GM23248 (cell line): ENCODE results near the gene ST7. TPM values are rescaled to one million over a fixed set of nuclear protein-coding genes. Genes with fewer than 3 reads are reported as not detected.

Source experiments
- DNase-seq: peaks from one replicate; pipeline ENCODE4 v3.0.0-alpha.2; 2015
- H2AFZ ChIP-seq: fragments of 200-600 bp; sonication (generic); 2 replicates; pipeline ENCODE4 v1.6.1; 2016; ENCODE audit warnings: antibody characterized with exemption
- H3F3A ChIP-seq: fragments of 200-600 bp; sonication (generic); 2 replicates; pipeline ENCODE4 v1.6.1; 2016; ENCODE audit warnings: mild to moderate bottlenecking, antibody characterized with exemption, mixed run types; ENCODE audit not compliant: insufficient read depth
- H3K27ac ChIP-seq: fragments of 200-600 bp; sonication (generic); 2 replicates; pipeline ENCODE4 v1.5.1; 2016; ENCODE audit warnings: mild to moderate bottlenecking
- H3K27me3 ChIP-seq: fragments of 200-600 bp; sonication (generic); replicated peaks from 2 replicates; pipeline ENCODE4 v1.6.1; 2016; ENCODE audit warnings: mild to moderate bottlenecking; ENCODE audit not compliant: insufficient read depth
- H3K36me3 ChIP-seq: fragments of 200-600 bp; sonication (generic); 2 replicates; pipeline ENCODE4 v1.6.1; 2016; ENCODE audit warnings: low read depth, mild to moderate bottlenecking
- H3K4me1 ChIP-seq: fragments of 200-600 bp; sonication (generic); 2 replicates; pipeline ENCODE4 v1.6.1; 2016; ENCODE audit warnings: mild to moderate bottlenecking; ENCODE audit not compliant: insufficient read depth
- H3K4me2 ChIP-seq: fragments of 200-600 bp; sonication (generic); one replicate; pipeline ENCODE4 v1.6.1; 2016; ENCODE audit warnings: mild to moderate bottlenecking; ENCODE audit not compliant: unreplicated experiment
- H3K4me3 ChIP-seq: fragments of 200-600 bp; sonication (generic); 2 replicates; pipeline ENCODE4 v1.5.1; 2016; ENCODE audit warnings: mild to moderate bottlenecking
- H3K79me2 ChIP-seq: fragments of 200-600 bp; sonication (generic); 2 replicates; pipeline ENCODE4 v1.6.1; 2016; ENCODE audit warnings: mild to moderate bottlenecking; ENCODE audit not compliant: insufficient read depth
- H3K9ac ChIP-seq: fragments of 200-600 bp; sonication (generic); 2 replicates; pipeline ENCODE4 v1.6.1; 2016; ENCODE audit warnings: mild to moderate bottlenecking
- H3K9me2 ChIP-seq: fragments of 200-600 bp; sonication (generic); 2 replicates; pipeline ENCODE4 v1.6.1; 2016; ENCODE audit warnings: mixed run types, mild to moderate bottlenecking, moderate library complexity; ENCODE audit not compliant: insufficient read depth
- H3K9me3 ChIP-seq: fragments of 200-600 bp; sonication (generic); one replicate; pipeline ENCODE4 v1.6.1; 2017; ENCODE audit warnings: low read depth
- H4K20me1 ChIP-seq: fragments of 200-600 bp; sonication (generic); 2 replicates; pipeline ENCODE4 v1.6.0; 2016; ENCODE audit not compliant: insufficient read depth
- EZH2 ChIP-seq: fragments of 200-600 bp; sonication (generic); IDR thresholded peaks from 2 replicates; pipeline ENCODE4 v1.6.1; 2018; ENCODE audit warnings: antibody characterized with exemption, mild to moderate bottlenecking; ENCODE audit not compliant: insufficient read depth, poor library complexity, severe bottlenecking
- EZH2phosphoT487 ChIP-seq: fragments of 200-600 bp; sonication (generic); IDR thresholded peaks from 2 replicates; pipeline ENCODE4 v1.6.1; 2018; ENCODE audit warnings: antibody characterized with exemption, moderate library complexity, mild to moderate bottlenecking, low read depth; ENCODE audit not compliant: insufficient read depth
- WGBS, 2 experiments: methylation state at CpG; one replicate each; pipeline ENCODE4 v1.1.6; 2015 to 2017; ENCODE audit warnings: low lambda C conversion rate in 2 of 2, low coverage in 1 of 2; ENCODE audit errors: missing lambda C conversion rate in 2 of 2; 5-methylcytosine and 5-hydroxymethylcytosine counted together
- in situ Hi-C: fragments of 300-500 bp; cut with MboI; formaldehyde crosslinking; loops from 2 replicates; pipeline ENCODE4 v1.15.0; 2020
- polyA plus RNA-seq: library from polyadenylated mRNA; unstranded; fragments of >200 nt; fragmentation: Nextera tagmentation; extraction: Ambion mirVana; gene quantifications from 2 replicates; pipeline ENCODE4 v1.2.1, GENCODE V29; 2016
- total RNA-seq: library from RNA; depleted of rRNA; stranded (reverse); fragments of >200 nt; shearing (Covaris generic); gene quantifications from 2 replicates; pipeline ENCODE4 v1.2.3, GENCODE V29; 2014

ST7 gene
- total and polyA plus RNA-seq, 2 experiments from 2014 or later, result 17.8 to 21.9 TPM

GRCh38 chr7:117163101-117163500 is 209.8 kb downstream of the ST7 start:
- no peaks in the 10 kb centered on the region for H3K79me2 ChIP-seq
- peaks cover 38% of the 10 kb centered on the region for H3K4me1 ChIP-seq
- H3K9me3 ChIP-seq, result no peaks in the 10 kb centered on the region
- peaks cover 29% of the 10 kb centered on the region for H3F3A ChIP-seq
- H3K4me3 ChIP-seq, result no peak overlapping the region
- no peaks in the 10 kb centered on the region for H3K36me3 ChIP-seq
- TF ChIP-seq EZH2 (no peak), EZH2phosphoT487 (no peak)
- WGBS, 2 experiments, result 69 to 79% methylated on average over 2 of the region's 2 CpGs
- no peak overlapping the region for H3K27ac ChIP-seq
- in situ Hi-C loops, result no loop called here
- no peaks in the 10 kb centered on the region for H3K9me2 ChIP-seq
- H3K27me3 ChIP-seq, result no peaks in the 10 kb centered on the region
- no peak for DNase-seq
- no peaks in the 10 kb centered on the region for H4K20me1 ChIP-seq
- no peak overlapping the region for H3K4me2 ChIP-seq
- H3K9ac ChIP-seq, result no peak overlapping the region
- H2AFZ ChIP-seq, result no peak overlapping the region

GRCh38 chr7:117164620-117165019 is 211.3 kb downstream of the ST7 start:
- Histone ChIP-seq H3K4me1 (peaks cover 23% of the 10 kb centered on the region), H3K4me3 (peak overlapping the region; percentile 13), H3K9me2 (no peaks in the 10 kb centered on the region), H3K9ac (peak overlapping the region; percentile 20; the same call in 1 of the 2 replicates), H3K79me2 (no peaks in the 10 kb centered on the region), H2AFZ (no peak overlapping the region), H3K9me3 (no peaks in the 10 kb centered on the region), H4K20me1 (no peaks in the 10 kb centered on the region), H3K4me2 (peak overlapping the region; percentile 38), H3K27ac (peak overlapping the region; percentile 73), H3F3A (peaks cover 15% of the 10 kb centered on the region), H3K36me3 (no peaks in the 10 kb centered on the region), H3K27me3 (no peaks in the 10 kb centered on the region)
- DNase-seq, result peak; percentile 91
- in situ Hi-C loops, result no loop called here
- 0% methylated on average over 2 of the region's 2 CpGs for WGBS, 2 experiments
- TF ChIP-seq EZH2phosphoT487 (no peak), EZH2 (no peak)

GRCh38 chr7:117165656-117166055 is 212.4 kb downstream of the ST7 start:
- Histone ChIP-seq H3K4me2 (no peak overlapping the region), H2AFZ (no peak overlapping the region), H3K4me3 (no peak overlapping the region), H3K36me3 (no peaks in the 10 kb centered on the region), H3K9me3 (no peaks in the 10 kb centered on the region), H3F3A (peaks cover 15% of the 10 kb centered on the region), H3K27me3 (no peaks in the 10 kb centered on the region), H3K9ac (no peak overlapping the region), H3K27ac (no peak overlapping the region), H4K20me1 (no peaks in the 10 kb centered on the region), H3K4me1 (peaks cover 22% of the 10 kb centered on the region), H3K79me2 (no peaks in the 10 kb centered on the region), H3K9me2 (no peaks in the 10 kb centered on the region)
- no peak for DNase-seq
- TF ChIP-seq EZH2 (no peak), EZH2phosphoT487 (no peak)
- in situ Hi-C loops, result no loop called here
- WGBS, 2 experiments, result 94 to 96% methylated on average over 4 of the region's 4 CpGs

- H3K4me2 ChIP-seq, result no peak overlapping the region
Observed at GRCh38 chr7:117169907-117170306, 216.6 kb downstream of the ST7 start.

GRCh38 chr7:117171106-117171505 is 217.8 kb downstream of the ST7 start:
- no peaks in the 10 kb centered on the region for H3F3A ChIP-seq
- no peaks in the 10 kb centered on the region for H3K9me2 ChIP-seq
- 84 to 88% methylated on average over 4 of the region's 4 CpGs for WGBS, 2 experiments
- no peak overlapping the region for H3K27ac ChIP-seq
- no peaks in the 10 kb centered on the region for H4K20me1 ChIP-seq
- H3K79me2 ChIP-seq, result no peaks in the 10 kb centered on the region
- 0 out of 2 replicates have a peak, but pooled peaks cover 2% of the 10 kb centered on the region for H3K36me3 ChIP-seq
- H3K4me2 ChIP-seq, result no peak overlapping the region
- H3K9ac ChIP-seq, result no peak overlapping the region
- H2AFZ ChIP-seq, result no peak overlapping the region
- DNase-seq, result no peak
- no peaks in the 10 kb centered on the region for H3K27me3 ChIP-seq
- no peaks in the 10 kb centered on the region for H3K4me1 ChIP-seq
- TF ChIP-seq EZH2phosphoT487 (no peak), EZH2 (no peak)
- H3K4me3 ChIP-seq, result no peak overlapping the region
- no peaks in the 10 kb centered on the region for H3K9me3 ChIP-seq
- in situ Hi-C loops, result no loop called here

More at GRCh38 chr7:117169907-117170306, 216.6 kb downstream of the ST7 start:
- DNase-seq, result no peak
- Histone ChIP-seq H3K79me2 (no peaks in the 10 kb centered on the region), H2AFZ (no peak overlapping the region), H3K4me3 (no peak overlapping the region), H4K20me1 (no peaks in the 10 kb centered on the region), H3K27ac (no peak overlapping the region), H3K9me3 (no peaks in the 10 kb centered on the region), H3K9ac (no peak overlapping the region), H3F3A (no peaks in the 10 kb centered on the region), H3K36me3 (no peaks in the 10 kb centered on the region), H3K27me3 (no peaks in the 10 kb centered on the region), H3K9me2 (no peaks in the 10 kb centered on the region), H3K4me1 (peaks cover 3% of the 10 kb centered on the region; the same call in 1 of the 2 replicates)
- TF ChIP-seq EZH2phosphoT487, result no peak
- no peak for TF ChIP-seq EZH2
- 97 to 100% methylated on average over 4 of the region's 4 CpGs for WGBS, 2 experiments
- in situ Hi-C loops, result no loop called here
